RWPE2 (cell line): ENCODE data around the gene OR6B2.

Experiments
- ATAC-seq: fragments of 200-7000 bp; cut with Tn5 transposase; 3 replicates; pipeline ENCODE4 v1.9.1; 2021; ENCODE audit warnings: low read depth
- DNase-seq: peaks from one replicate; pipeline ENCODE4 v3.0.0-alpha.2; 2020; ENCODE audit warnings: low spot score
- H3K27ac ChIP-seq: fragments of 450-650 bp; 2 replicates; pipeline ENCODE4 v1.5.1; 2017; ENCODE audit warnings: mild to moderate bottlenecking; ENCODE audit not compliant: poor library complexity, severe bottlenecking
- H3K27me3 ChIP-seq: fragments of 250-450 bp; sonication (Bioruptor Pico); 2 replicates; pipeline ENCODE4 v1.5.1; 2021; ENCODE audit warnings: mild to moderate bottlenecking, moderate library complexity; ENCODE audit not compliant: insufficient read depth, poor library complexity, severe bottlenecking
- H3K36me3 ChIP-seq: fragments of 250-450 bp; sonication (Bioruptor Pico); 2 replicates; pipeline ENCODE4 v1.5.1; 2020; ENCODE audit warnings: low read depth, mild to moderate bottlenecking, moderate library complexity
- H3K4me1 ChIP-seq: fragments of 250-450 bp; sonication (Bioruptor Pico); 2 replicates; pipeline ENCODE4 v1.5.1; 2021; ENCODE audit warnings: mild to moderate bottlenecking, moderate library complexity; ENCODE audit not compliant: insufficient read depth, poor library complexity, severe bottlenecking
- H3K4me3 ChIP-seq: fragments of 250-450 bp; sonication (Bioruptor Pico); 2 replicates; pipeline ENCODE4 v1.5.1; 2021; ENCODE audit warnings: mild to moderate bottlenecking, moderate library complexity; ENCODE audit not compliant: severe bottlenecking
- H3K9me3 ChIP-seq: fragments of 250-450 bp; sonication (Bioruptor Pico); 2 replicates; pipeline ENCODE4 v1.5.1; 2021; ENCODE audit warnings: mild to moderate bottlenecking, moderate library complexity; ENCODE audit not compliant: severe bottlenecking
- CTCF ChIP-seq: fragments of 450-650 bp; IDR thresholded peaks from one replicate; pipeline ENCODE4 v1.5.1; 2017; ENCODE audit warnings: mild to moderate bottlenecking, moderate library complexity; ENCODE audit not compliant: poor library complexity, severe bottlenecking

OR6B2 gene

GRCh38 chr2:240032406-240033329 is 2.4 kb upstream of the OR6B2 start:
- ATAC-seq (no peak; the same call in 2 of the 3 replicates), DNase-seq (no peak)
- Histone ChIP-seq H3K36me3 (no peaks in the 10 kb centered on the region), H3K27ac (no peak overlapping the region), H3K4me1 (no peaks in the 10 kb centered on the region), H3K27me3 (peaks cover 34% of the 10 kb centered on the region), H3K9me3 (no peaks in the 10 kb centered on the region), H3K4me3 (no peak overlapping the region)
- no peak for TF ChIP-seq CTCF

GRCh38 chr2:240024766-240025165 is 5.5 kb downstream of the OR6B2 start:
- DNase-seq: no peak
- peaks cover 8% of the 10 kb centered on the region for H3K4me1 ChIP-seq
- H3K36me3 ChIP-seq: peaks cover 26% of the 10 kb centered on the region
- peak overlapping the region; percentile 86 for H3K4me3 ChIP-seq
- H3K27ac ChIP-seq: peak overlapping the region; percentile 37
- H3K27me3 ChIP-seq: no peaks in the 10 kb centered on the region
- TF ChIP-seq CTCF: no peak
- peak; percentile 33; the same call in 2 of the 3 replicates for ATAC-seq
- H3K9me3 ChIP-seq: no peaks in the 10 kb centered on the region

GRCh38 chr2:240023792-240024191 is 6.4 kb downstream of the OR6B2 start:
- H3K4me1 ChIP-seq: peaks cover 8% of the 10 kb centered on the region
- H3K27me3 ChIP-seq: no peaks in the 10 kb centered on the region
- DNase-seq (no peak), ATAC-seq (no peak)
- TF ChIP-seq CTCF: no peak
- H3K9me3 ChIP-seq: no peaks in the 10 kb centered on the region
- no peak overlapping the region for H3K27ac ChIP-seq
- peaks cover 31% of the 10 kb centered on the region for H3K36me3 ChIP-seq
- H3K4me3 ChIP-seq: peak overlapping the region; percentile 86

- no peak overlapping the region for H3K27ac ChIP-seq
- H3K4me3 ChIP-seq: no peak overlapping the region
- H3K36me3 ChIP-seq: peaks cover 46% of the 10 kb centered on the region
- peaks cover 8% of the 10 kb centered on the region for H3K4me1 ChIP-seq
- TF ChIP-seq CTCF: peak; percentile 72
- ATAC-seq: 0 out of 3 replicates have a peak, but pooled peaks have one; percentile 48
- DNase-seq: no peak
- no peaks in the 10 kb centered on the region for H3K9me3 ChIP-seq
- no peaks in the 10 kb centered on the region for H3K27me3 ChIP-seq
Measured at GRCh38 chr2:240021488-240022104, 8.6 kb downstream of the OR6B2 start.
